PC-3 (cell line): Measurements from ENCODE around the gene KNL1.

Source experiments
- EZH2phosphoT487 ChIP-seq: fragments of 300-600 bp; sonication (generic); IDR thresholded peaks from 2 replicates; pipeline ENCODE4 v1.6.1; 2018; ENCODE audit warnings: mild to moderate bottlenecking, antibody characterized with exemption, low read length, borderline replicate concordance
- TF ChIP-seq, protein P1 (sequence below): fragments of 300-600 bp; sonication (generic); conservative IDR thresholded peaks from 2 replicates; pipeline ENCODE4 v1.5.1; 2017; ENCODE audit warnings: antibody characterized with exemption, low read depth, mild to moderate bottlenecking, low read length

DNA sequence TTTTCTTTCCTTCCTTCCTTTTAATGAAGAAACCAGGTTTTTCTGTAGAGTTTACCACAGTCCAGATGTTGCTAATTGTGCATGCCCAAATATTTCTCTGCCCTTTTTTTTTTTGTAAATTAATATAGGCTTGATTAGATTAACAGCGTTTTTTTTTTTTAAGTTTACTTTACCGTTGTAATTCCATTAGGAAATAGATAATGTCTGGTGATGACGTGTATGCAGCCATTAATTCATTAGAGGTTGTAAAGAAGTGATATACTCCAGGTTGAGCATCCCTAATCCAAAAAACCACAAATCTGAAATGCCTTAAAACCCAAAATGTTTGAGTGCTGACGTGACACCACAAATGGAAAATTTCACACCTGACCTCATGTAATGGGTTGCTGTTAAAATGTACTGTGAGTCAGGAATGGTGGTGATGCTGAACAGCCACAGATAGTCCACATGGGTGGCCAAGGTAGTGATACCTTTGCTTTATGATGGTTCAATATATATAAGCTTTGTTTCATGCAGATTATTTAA is 43.2 kb downstream of the KNL1 start:
- TF ChIP-seq, protein P1, sequence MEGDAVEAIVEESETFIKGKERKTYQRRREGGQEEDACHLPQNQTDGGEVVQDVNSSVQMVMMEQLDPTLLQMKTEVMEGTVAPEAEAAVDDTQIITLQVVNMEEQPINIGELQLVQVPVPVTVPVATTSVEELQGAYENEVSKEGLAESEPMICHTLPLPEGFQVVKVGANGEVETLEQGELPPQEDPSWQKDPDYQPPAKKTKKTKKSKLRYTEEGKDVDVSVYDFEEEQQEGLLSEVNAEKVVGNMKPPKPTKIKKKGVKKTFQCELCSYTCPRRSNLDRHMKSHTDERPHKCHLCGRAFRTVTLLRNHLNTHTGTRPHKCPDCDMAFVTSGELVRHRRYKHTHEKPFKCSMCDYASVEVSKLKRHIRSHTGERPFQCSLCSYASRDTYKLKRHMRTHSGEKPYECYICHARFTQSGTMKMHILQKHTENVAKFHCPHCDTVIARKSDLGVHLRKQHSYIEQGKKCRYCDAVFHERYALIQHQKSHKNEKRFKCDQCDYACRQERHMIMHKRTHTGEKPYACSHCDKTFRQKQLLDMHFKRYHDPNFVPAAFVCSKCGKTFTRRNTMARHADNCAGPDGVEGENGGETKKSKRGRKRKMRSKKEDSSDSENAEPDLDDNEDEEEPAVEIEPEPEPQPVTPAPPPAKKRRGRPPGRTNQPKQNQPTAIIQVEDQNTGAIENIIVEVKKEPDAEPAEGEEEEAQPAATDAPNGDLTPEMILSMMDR, result no peak
- no peak for TF ChIP-seq EZH2phosphoT487
